Left hindlimb (tissue), 1 donor: ENCODE measurements around the gene CUL7.
"Not testable (repeated sequence)": the region's sequence is repeated elsewhere in the genome, so short reads cannot be mapped to it uniquely, and the experiment has no call there.

Experiments used
- DNase-seq: peaks from one replicate; pipeline ENCODE4 v3.0.0-alpha.2; 2018

Gene CUL7

GRCh38 chr6:43053545-43054205, at the start of gene CUL7:
CUL7 (minus strand) TSS chr6:43053851; CDS start chr6:43052788, 1,063 bp downstream.
- DNase-seq = peak; percentile 98

GRCh38 chr6:43101497-43101896, 47.8 kb upstream of the CUL7 start:
- no peak for DNase-seq

GRCh38 chr6:43097502-43097901, 43.9 kb upstream of the CUL7 start:
- no peak for DNase-seq

- no peak for DNase-seq
Observed at GRCh38 chr6:43097098-43097489, 43.4 kb upstream of the CUL7 start.

GRCh38 chr6:43096451-43097097, 42.9 kb upstream of the CUL7 start:
- DNase-seq = no peak

GRCh38 chr6:43095939-43096338, 42.3 kb upstream of the CUL7 start:
- DNase-seq = no peak

GRCh38 chr6:43093436-43094289, 40.0 kb upstream of the CUL7 start:
- DNase-seq = no peak

GRCh38 chr6:43092635-43093034, 39.0 kb upstream of the CUL7 start:
- DNase-seq = no peak

- DNase-seq = no peak
Observed at GRCh38 chr6:43091436-43091991, 37.9 kb upstream of the CUL7 start.

GRCh38 chr6:43091020-43091419, 37.4 kb upstream of the CUL7 start:
- no peak for DNase-seq

- DNase-seq = no peak
Observed at GRCh38 chr6:43090559-43090956, 36.9 kb upstream of the CUL7 start.

GRCh38 chr6:43089874-43090558, 36.4 kb upstream of the CUL7 start:
- DNase-seq = no peak

GRCh38 chr6:43089467-43089866, 35.8 kb upstream of the CUL7 start:
- no peak for DNase-seq

- no peak for DNase-seq
Observed at GRCh38 chr6:43088654-43089056, 35.0 kb upstream of the CUL7 start.

- DNase-seq = no peak
Observed at GRCh38 chr6:43086022-43086658, 32.5 kb upstream of the CUL7 start.

- peak; percentile 58 for DNase-seq
Observed at GRCh38 chr6:43082806-43083655, 29.4 kb upstream of the CUL7 start.

- DNase-seq = not testable (repeated sequence)
Observed at GRCh38 chr6:43081922-43082321, 28.3 kb upstream of the CUL7 start.

GRCh38 chr6:43081043-43081442, 27.4 kb upstream of the CUL7 start:
- DNase-seq = no peak

GRCh38 chr6:43078691-43079090, 25.0 kb upstream of the CUL7 start:
- DNase-seq = no peak

GRCh38 chr6:43077981-43078511, 24.4 kb upstream of the CUL7 start:
- no peak for DNase-seq

GRCh38 chr6:43077333-43077809, 23.7 kb upstream of the CUL7 start:
- no peak for DNase-seq
